GM12873 (cell line): Measurements from ENCODE around the gene G2E3.

Source experiments
- CTCF ChIP-seq: IDR thresholded peaks from 2 replicates; pipeline ENCODE4 v1.5.1; 2012; ENCODE audit warnings: low read depth, mild to moderate bottlenecking, moderate library complexity, low read length, control low read depth; ENCODE audit not compliant: insufficient read depth; ENCODE audit errors: missing control alignments

Gene G2E3, protein sequence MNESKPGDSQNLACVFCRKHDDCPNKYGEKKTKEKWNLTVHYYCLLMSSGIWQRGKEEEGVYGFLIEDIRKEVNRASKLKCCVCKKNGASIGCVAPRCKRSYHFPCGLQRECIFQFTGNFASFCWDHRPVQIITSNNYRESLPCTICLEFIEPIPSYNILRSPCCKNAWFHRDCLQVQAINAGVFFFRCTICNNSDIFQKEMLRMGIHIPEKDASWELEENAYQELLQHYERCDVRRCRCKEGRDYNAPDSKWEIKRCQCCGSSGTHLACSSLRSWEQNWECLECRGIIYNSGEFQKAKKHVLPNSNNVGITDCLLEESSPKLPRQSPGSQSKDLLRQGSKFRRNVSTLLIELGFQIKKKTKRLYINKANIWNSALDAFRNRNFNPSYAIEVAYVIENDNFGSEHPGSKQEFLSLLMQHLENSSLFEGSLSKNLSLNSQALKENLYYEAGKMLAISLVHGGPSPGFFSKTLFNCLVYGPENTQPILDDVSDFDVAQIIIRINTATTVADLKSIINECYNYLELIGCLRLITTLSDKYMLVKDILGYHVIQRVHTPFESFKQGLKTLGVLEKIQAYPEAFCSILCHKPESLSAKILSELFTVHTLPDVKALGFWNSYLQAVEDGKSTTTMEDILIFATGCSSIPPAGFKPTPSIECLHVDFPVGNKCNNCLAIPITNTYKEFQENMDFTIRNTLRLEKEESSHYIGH

GRCh38 chr14:30558675-30559555 is at the start of gene G2E3:
Gene G2E3, plus strand, starts transcription at chr14:30559158. Its CDS starts 21,922 bp downstream, at chr14:30581080.
- no peak for TF ChIP-seq CTCF

DNA sequence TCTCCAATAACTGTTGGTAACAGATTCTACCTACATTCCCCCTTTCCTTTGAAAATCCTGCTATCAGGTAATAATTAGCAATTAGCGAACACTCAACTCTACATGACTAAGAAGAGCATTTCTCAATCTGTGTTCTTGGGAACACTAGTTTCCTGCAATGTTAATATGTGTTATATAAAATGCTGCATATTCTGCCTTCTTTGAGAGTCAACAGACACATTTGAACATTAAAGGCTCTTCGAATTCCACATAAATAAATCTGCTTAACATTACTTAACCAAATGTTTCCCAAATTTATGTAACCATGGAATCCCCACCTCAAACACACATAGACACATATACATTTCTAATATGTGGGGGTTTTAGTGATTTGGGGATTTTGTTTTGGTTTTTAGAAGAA is 41.2 kb upstream of the G2E3 start:
- TF ChIP-seq CTCF: no peak

GRCh38 chr14:30518867-30519560 is 39.9 kb upstream of the G2E3 start:
- TF ChIP-seq CTCF: no peak

DNA sequence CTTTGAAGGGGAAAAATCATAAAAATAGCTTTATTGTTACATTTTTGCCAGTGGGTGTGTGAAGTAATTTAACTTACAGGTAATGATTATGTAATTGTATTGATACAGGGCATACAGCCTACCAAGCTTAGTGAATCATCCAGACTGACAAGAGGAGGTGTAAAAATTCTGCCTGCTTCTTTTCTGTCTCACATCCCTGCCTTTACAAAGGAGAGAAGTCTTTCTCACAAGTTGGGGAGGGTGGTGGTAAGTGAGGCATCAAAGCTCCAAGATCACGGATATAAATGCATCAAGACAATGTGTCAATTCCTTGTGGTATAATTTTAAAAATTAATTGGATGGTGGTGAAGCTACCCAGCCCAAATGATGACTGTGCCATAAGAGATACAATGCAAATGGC is 39.0 kb upstream of the G2E3 start:
- no peak for TF ChIP-seq CTCF

DNA sequence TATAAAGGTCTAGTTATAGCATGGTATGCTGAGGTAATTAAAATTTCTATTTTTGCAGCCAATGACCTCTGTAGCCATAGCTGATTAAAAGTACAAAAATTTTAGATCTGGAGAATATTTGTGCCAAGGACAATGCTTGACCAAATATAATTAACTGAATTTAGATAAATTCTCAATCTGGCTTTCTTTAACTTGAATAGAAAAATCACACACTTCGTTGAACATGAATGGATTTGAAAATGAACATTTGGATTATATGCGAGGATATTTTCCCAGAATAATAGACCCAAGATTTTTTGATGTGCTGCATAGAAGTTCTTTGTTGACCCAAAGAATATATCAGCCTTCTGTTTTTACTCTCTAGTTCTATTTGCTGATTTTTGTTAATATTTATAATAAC is 38.4 kb upstream of the G2E3 start:
- no peak for TF ChIP-seq CTCF

DNA sequence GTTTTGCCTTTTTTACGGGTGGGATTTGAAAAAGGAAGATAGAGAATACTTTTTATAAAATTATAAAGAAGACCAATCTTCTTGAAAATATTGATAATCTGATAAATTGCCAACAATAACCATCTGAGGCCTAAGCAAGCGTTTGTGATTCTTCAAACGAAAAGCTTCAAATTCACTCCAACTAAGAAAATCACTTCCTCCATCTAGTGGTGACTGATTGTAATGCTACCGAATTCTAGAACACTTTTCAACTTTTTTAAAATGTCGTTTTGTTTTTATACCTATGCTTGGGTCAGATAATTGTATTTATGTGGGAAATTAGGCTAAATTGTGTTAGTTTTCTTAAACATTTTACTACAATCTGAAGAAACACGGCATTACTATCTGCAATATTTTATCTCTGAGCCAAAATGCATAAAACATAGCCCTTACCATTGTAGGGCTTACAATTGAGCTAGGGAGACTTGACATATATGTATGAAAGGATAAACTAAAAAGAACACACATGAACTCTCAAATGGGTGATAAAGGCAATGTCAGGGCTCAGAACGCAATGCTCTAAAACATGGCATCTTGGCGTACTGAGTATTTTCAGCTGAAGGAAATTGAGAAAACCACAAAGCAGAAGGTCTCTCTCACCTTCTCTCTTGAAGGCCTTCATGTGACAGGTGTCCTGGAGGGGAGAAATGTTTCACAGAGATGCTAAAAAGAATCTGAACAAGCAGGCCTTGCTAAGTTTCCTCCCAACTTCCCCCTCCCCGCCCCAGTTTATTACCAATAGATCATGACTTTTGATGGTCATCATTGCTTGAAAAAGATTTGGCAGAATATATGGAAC is 36.8 kb upstream of the G2E3 start:
- TF ChIP-seq CTCF: peak; percentile 74
